NCI-H2196 (cell line): Measurements from ENCODE around the gene INTS4.
"Not testable (repeated sequence)": the region's sequence is repeated elsewhere in the genome, so short reads cannot be mapped to it uniquely, and the experiment has no call there.

ENCODE experiments used
- DNase-seq: peaks from one replicate; lab custom pipeline; 2025; ENCODE audit not compliant: unreplicated experiment; lab: John Stamatoyannopoulos, UW

The INTS4 gene

DNA sequence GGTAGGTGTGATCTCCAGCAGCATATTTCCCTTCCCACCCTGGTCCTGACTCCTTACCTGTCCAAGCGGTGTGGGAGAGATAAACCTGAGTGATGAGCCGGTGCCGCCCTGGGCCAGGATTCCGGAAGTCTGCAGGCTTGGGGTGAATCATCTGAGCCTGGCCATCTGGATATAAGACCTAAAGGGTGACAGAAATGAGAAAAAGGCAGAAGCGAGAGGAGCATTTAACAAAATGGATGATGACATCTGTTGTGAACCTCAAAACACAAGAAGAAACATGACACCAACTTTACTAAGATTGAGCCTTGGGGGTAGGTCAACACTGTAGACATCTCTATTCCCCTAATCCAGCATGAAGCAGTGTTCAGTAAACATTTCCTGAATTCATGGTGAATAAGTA is 110.7 kb downstream of the INTS4 start:
- DNase-seq = no peak

DNA sequence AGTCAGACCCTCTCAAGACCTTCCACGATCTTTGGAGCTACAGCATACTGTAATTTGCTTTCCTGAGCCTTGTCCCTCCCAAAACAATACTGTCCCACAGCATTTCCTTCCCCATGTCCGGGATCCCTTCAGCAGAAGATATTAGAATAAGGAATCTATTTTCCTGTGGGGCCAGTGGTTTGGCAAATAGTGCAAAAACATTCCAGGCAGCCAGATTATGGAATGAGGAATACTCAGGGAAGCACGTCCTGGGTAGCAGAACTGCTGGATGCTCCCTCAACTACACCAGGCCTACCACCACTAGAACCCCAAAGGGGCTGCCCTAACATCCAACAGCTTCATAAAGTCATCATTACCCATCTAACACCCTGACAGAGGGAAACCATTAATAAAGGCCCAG is 112.1 kb downstream of the INTS4 start:
- no peak for DNase-seq

DNA sequence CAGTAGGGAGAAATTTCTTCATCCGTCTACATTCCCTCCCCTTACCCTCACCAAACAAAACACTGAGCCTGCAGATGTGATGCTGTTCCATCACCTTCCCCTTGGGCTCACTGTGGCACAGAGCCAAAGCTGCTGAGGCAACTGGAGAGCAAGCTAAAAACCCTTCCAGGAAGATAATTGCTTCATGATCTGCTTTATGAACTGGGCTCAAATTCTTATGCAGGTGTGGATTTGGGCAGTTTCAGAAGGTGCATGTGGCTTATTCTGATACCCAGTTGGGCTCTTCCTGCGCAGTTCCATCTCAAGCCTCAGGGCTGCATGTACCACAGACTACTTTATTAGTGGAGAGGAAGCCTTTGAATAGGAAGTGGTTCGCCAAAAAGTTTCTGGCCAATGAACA is 115.2 kb downstream of the INTS4 start:
- peak; percentile 7 for DNase-seq

DNA sequence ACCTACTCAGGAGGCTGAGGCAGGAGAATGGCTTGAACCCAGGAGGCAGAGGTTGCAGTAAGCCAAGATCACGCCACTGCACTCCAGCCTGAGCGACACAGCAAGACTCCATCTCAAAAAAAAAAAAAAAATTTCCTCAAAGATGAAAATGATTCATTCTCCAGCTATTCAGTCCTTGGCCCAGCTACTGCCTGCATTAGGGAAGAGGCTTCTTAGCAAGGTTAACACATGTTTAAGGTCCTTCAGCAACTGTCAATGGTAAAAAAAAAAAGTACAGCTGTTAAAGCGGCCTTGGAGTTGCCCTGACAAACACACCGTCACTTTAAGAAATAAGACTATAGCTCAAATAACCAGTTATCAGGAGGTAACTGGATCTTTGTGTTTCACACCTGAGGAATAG is 116.2 kb downstream of the INTS4 start:
- not testable (repeated sequence) for DNase-seq

DNA sequence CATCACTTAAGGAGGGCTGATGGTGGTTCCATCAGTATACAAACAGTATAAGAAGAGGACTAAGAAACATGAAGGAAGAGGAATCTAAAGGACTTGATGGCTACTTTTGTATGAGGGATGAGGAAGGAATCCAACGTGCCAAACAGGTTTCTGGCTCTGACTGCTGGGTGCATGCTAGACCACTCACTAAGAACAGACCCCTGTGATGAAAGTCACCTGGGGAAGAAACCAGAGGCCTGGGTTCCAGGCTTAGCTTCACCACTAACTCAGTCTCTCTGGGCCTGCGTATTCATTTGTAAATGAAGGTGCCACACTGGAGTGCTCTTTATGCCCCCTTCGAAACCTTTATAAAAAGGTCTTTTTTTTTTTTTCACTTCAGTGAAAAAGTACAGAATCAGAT is 118.4 kb downstream of the INTS4 start:
- DNase-seq = no peak

DNA sequence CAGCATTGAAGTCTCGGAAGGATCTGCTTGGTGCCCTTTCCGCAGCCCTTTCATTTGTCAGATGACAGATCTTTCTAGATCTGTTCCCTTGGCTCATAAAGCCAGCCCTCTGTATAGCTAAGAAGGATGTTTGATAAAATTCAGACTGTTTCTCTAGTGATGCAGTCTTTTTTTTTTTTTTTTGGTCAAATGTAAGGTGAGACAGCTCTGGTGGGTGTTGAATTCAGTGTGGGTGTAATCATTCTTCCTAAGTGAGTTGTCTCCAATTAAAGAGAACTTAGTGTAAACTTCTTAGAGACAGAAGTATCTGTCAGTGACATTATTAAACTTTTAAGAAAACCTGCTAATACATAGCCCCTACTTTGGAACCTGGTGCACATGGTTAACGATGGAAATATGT is 120.3 kb downstream of the INTS4 start:
- no peak for DNase-seq

DNA sequence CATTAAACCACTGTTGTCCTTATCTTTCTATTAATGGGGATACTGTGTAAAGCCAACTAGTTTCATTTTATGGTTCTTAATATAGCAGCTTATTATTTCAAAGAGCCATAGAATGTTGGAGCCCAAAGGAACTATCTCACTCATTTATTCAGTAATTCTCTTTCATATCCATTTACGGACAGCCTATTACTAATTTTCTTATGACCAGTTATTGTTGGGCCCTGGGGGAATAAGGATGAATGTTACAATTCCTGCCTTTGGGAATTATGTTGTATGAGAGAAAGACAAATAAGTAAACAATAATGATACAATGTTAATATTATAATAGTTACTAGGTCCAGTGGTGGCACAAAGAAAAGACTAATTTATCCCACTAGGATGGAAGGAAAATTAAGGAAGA is 121.1 kb downstream of the INTS4 start:
- DNase-seq = no peak

DNA sequence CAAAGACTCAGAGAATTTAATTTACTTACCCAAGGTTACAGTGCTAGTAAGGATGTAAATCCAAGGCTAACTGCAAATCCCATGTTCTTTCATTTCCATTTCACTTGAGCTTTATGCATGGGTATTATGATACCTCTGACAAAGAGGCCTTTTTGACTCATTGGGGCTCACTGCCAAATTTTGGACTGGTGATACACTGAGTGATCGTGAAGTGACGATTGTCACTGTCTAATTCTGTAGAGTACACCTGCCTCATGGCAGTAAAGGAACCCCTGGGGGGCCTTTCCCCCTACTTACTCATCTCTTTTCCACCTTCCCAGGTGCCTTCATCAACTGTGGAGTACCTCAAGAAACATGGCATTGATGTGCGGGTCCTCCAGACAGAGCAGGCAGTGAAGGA is 122.6 kb downstream of the INTS4 start:
- DNase-seq = no peak

DNA sequence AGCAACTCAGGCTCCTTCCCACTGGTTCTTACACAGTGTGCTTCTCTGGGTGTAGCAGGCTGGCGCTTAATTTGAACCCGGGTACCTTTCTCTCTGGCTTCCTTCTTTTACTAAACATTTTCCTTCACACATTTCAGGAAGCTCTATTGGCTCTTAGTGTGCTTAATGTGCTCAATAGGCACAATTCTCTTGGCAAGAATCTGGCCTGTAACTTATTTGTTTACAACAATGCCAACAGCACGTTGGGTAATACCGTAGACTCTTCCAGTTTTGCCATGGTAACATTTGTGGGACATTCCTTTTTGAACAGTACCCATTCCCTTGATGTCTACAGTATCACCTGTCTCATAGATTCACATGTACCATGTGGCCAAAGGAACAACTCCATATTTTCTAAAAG is 125.7 kb downstream of the INTS4 start:
- DNase-seq = no peak

DNA sequence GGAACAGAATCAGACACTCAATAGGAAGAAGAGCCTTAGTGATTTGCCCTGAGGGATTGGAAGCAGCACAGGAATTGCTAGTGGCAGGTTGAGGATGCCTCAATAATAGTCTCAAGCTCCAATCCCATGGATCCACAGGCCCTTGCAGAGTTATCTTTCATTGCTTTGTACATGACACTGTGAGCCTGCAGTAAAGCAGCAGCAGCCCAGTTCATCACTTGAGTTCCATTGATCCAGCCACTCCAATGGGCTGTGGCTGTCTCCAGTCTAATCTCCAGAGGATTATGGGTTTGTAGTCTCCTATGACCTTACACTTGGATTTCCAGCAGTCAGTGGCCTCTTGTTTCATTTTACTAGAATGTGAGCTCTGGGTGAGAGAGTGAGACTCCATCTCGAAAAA is 128.1 kb downstream of the INTS4 start:
- no peak for DNase-seq

DNA sequence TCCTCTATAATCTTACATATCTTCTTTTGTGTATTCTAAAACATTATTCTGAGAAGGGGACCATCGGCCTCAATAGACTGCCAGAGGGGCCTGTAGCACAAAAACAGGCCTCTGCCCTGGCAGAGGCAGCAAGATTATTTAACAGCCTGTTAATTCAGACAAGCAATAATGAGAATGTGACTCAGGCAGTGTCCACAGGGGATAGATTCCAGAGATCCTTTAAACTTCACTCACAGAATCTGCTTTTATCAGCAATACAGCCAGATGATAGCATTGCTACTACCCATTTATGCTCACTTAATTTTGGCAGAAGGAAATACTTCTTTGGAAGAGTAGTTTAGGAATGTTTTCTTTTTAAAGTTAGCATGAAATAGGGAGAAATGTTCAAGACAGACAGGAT is 128.7 kb downstream of the INTS4 start:
- DNase-seq = no peak

DNA sequence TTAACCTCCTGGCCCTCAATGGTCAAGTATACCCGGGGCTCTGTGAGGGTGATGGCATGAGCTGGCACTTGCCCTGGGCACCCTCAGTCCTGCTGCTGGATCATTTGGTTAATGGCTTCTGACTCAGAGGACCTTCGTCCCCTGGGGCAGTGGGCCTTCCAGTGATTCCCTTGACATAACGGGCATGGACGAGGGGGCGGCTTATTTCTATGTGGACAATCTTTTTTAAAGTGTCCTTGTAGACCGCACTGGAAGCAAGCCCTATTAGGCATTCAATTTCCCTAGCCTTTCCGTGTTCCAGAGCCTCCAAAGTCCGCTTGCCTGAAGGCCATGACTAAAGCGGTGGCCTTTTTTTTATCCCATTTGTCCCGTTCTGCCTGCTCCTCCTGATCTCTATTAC is 133.0 kb downstream of the INTS4 start:
- not testable (repeated sequence) for DNase-seq

DNA sequence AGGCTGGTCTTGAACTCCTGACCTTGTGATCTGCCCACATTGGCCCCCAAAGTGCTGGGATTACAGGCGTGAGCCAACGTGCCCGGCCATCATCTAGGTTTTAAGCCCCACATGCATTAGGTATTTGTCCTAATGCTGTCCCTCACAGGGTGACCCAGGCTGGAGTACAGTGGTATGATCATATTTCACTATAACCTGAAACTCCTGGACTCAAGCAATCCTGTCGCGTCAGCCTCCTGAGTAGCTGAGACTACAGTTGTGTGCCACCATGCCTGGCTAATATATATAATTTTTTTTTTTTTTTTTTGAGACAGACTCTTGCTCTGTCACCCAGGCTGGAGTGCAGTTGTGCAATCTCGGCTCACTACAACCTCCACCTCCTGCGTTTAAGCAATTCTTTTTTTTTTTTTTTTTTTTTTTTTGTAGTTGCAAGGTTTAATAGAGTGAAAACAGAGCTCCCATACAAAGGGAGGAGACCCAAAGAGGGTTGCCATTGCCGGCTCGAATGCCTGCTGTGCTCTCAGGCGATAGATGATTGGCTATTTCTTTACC is 136.5 kb downstream of the INTS4 start:
- DNase-seq = not testable (repeated sequence)

DNA sequence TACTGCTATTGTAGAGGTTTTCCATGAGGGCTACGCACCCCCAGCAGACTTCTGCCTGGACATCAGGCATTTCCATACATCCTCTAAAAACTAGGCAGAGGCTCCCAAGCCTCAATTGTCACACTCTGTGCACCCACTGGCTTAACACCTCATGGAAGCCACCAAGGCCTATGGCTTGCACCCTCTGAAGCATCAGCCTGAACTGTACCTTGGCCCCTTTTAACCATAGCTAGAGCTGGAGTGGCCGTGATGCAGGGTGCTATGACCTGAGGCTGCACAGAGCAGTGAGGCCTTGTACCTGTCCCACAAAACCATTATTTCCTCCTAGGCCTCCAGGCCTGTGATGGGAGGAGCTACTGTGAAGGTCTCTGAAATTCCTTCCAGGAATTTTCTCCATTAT is 139.6 kb downstream of the INTS4 start:
- no peak for DNase-seq

DNA sequence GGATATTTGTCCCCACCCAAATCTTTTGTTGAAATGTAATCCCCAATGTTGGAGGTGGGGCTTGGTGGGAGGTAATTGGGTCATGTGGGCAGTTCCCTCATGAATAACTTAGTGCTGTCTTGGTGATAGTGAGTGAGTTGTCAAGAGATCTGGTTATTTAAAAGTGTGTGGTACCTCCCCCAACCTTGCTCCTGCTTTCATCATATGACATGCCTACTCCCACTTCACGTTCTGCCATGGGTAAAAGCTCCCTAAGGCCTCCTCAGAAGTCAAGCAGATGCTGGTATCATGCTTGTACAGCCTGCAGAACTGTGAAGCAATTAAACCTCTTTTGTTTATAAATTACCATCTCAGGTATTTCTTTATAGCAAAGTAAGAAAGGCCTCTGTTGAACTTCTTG is 143.0 kb downstream of the INTS4 start:
- DNase-seq = no peak

DNA sequence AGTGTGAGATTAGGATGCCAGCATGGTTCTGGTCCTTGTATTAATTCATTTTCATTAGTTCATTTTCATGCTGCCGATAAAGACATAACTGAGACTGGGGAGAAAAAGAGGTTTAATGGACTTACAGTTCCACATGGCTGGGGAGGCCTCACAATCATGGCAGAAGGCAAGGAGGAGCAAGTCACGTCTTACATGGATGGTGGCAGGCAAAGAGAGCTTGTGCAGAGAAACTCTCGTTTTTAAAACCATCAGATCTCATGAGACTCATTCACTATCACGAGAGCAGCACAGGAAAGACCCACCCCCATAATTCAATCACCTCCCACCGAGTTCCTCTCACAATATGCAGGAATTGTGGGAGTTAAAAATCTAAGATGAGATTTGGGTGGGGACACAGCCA is 150.8 kb downstream of the INTS4 start:
- not testable (repeated sequence) for DNase-seq

DNA sequence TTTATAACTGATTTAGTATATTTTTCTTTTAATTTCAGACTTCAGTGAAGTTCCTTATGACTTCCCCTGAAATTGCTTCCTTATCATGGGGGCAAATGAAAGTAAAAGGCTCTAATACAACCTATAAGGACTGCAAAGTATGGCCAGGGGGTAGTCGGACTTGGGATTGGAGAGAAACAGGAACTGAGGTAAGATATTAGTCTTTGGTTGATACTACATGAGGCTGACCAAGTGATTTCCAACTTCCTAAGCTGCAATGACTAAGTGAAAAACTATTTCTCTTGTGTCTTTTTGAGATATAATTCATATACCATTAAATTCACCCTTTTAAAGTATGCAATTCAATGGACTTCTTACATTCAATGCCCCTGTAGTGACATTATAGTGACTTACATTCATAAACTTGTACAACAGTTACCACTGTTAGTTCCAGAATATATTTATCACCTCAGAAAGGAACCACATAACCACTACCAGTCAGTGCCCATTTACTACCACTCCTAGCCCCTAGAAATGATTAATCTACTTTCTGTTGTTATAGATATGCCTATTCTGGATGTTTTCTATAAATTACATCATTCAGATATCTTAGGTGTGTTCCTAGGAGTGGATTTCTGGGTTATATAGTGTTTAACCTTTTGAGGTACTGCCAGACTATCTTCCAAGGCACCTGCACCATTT is 151.9 kb downstream of the INTS4 start:
- DNase-seq = no peak

DNA sequence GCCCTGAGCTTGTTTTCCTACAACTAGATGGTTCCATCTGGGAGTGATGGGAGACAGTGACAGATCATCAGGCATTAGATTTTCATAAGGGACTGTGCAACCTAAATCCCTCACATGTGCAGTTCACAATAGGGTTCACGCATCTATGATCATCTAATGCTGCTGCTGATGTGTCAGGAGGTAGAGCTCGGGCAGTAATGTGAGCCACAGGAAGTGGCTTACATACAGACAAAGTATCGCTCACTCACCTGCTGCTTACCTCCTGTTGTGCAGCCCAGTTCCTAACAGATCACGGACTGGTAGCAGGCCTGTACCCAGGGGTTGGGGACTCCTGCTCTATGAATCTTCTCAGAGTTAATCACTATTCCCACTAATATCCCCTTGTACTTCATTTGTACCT is 161.2 kb downstream of the INTS4 start:
- no peak for DNase-seq

DNA sequence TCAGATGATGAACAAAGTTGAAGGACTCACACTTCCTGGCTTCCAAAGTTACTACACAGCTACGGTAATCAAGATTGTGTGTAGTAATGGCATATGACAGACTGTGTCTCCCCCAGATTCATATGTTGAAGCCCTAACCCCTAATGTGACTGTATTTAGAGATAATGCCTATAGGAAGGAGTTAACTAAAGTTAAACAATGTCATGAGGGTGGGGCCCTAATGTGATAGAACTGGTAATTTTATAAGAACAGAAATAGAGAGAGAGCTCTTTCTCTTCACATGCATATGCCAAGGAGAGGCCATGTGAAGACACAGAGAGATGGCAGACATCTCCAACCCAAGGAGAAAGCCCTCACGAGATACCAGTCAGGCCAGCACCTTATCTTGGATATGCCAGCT is 165.5 kb downstream of the INTS4 start:
- DNase-seq = no peak
